GM18499 (cell line): ENCODE results near the gene IPO13.

Experiments
- ATAC-seq: cut with Tn5 transposase; IDR thresholded peaks from one replicate; pipeline ENCODE4 v1.9.1; 2021; ENCODE audit warnings: moderate number of reproducible peaks; ENCODE audit not compliant: insufficient read depth, unreplicated experiment

IPO13 gene

GRCh38 chr1:43946236-43947060 is at the start of gene IPO13:
Gene IPO13 (plus strand): TSS chr1:43946950. CDS start chr1:43947601, 651 bp downstream.
- peak; percentile 70 for ATAC-seq

- no peak for ATAC-seq
Measured at GRCh38 chr1:43898981-43899380, 47.8 kb upstream of the IPO13 start.

GRCh38 chr1:43900386-43900785 is 46.4 kb upstream of the IPO13 start:
- ATAC-seq: no peak

GRCh38 chr1:43901196-43901961 is 45.4 kb upstream of the IPO13 start:
- ATAC-seq: no peak

GRCh38 chr1:43902058-43902831 is 44.5 kb upstream of the IPO13 start:
- ATAC-seq: no peak

GRCh38 chr1:43904660-43905551 is 41.8 kb upstream of the IPO13 start:
- ATAC-seq: no peak

GRCh38 chr1:43908226-43908625 is 38.5 kb upstream of the IPO13 start:
- no peak for ATAC-seq

GRCh38 chr1:43908858-43909257 is 37.9 kb upstream of the IPO13 start:
- ATAC-seq: no peak

- ATAC-seq: no peak
Measured at GRCh38 chr1:43910343-43910742, 36.4 kb upstream of the IPO13 start.

GRCh38 chr1:43912607-43913006 is 34.1 kb upstream of the IPO13 start:
- ATAC-seq: no peak

- ATAC-seq: no peak
Measured at GRCh38 chr1:43913051-43913501, 33.7 kb upstream of the IPO13 start.

- ATAC-seq: no peak
Measured at GRCh38 chr1:43913666-43914360, 32.9 kb upstream of the IPO13 start.

- ATAC-seq: no peak
Measured at GRCh38 chr1:43914576-43915525, 31.9 kb upstream of the IPO13 start.

- no peak for ATAC-seq
Measured at GRCh38 chr1:43919906-43920305, 26.8 kb upstream of the IPO13 start.

- no peak for ATAC-seq
Measured at GRCh38 chr1:43921022-43921421, 25.7 kb upstream of the IPO13 start.

- ATAC-seq: no peak
Measured at GRCh38 chr1:43924516-43924915, 22.2 kb upstream of the IPO13 start.

GRCh38 chr1:43925846-43926245 is 20.9 kb upstream of the IPO13 start:
- no peak for ATAC-seq
